Calu3 (cell line): ENCODE data around the gene ABCB10. TPM values are rescaled to one million over a fixed set of nuclear protein-coding genes. Genes with fewer than 3 reads are reported as not detected.
"Not testable (repeated sequence)": the region's sequence is repeated elsewhere in the genome, so short reads cannot be mapped to it uniquely, and the experiment has no call there.

ENCODE experiments used
- BruUV-seq: library from RNA; stranded (reverse); fragments of 400-500 nt; replicated peaks from 2 replicates; lab custom pipeline; 2021; lab: Mats Ljungman, UMichigan
- CTCF ChIA-PET: fragments of 300-600 bp; sonication (Branson Sonifier 250); formaldehyde crosslinking; loops from one replicate; lab custom pipeline; 2022; ENCODE audit warnings: antibody characterized with exemption; lab: Charles Lee
- DNase-seq: peaks from one replicate; pipeline ENCODE4 v3.0.0; 2022
- H3K27ac Mint-ChIP-seq: one replicate; pipeline ENCODE4 v1.8.0; 2022; ENCODE audit warnings: mixed read lengths; ENCODE audit not compliant: unreplicated experiment
- H3K27me3 Mint-ChIP-seq: one replicate; pipeline ENCODE4 v1.8.0; 2022; ENCODE audit warnings: mixed read lengths; ENCODE audit not compliant: unreplicated experiment
- H3K36me3 Mint-ChIP-seq: one replicate; pipeline ENCODE4 v1.8.0; 2022; ENCODE audit warnings: mild to moderate bottlenecking, moderate library complexity, mixed read lengths; ENCODE audit not compliant: insufficient read depth, unreplicated experiment
- H3K4me1 Mint-ChIP-seq: one replicate; pipeline ENCODE4 v1.8.0; 2022; ENCODE audit warnings: mild to moderate bottlenecking, low read depth, mixed read lengths; ENCODE audit not compliant: unreplicated experiment
- H3K4me3 Mint-ChIP-seq: one replicate; pipeline ENCODE4 v1.8.0; 2022; ENCODE audit warnings: mild to moderate bottlenecking, low read depth, moderate library complexity, mixed read lengths; ENCODE audit not compliant: unreplicated experiment
- H3K9me3 Mint-ChIP-seq: one replicate; pipeline ENCODE4 v1.8.0; 2022; ENCODE audit warnings: low read depth, mixed read lengths; ENCODE audit not compliant: unreplicated experiment
- CTCF ChIP-seq: fragments of 200-600 bp; IDR thresholded peaks from one replicate; pipeline ENCODE4 v1.8.0; 2022; ENCODE audit warnings: antibody characterized with exemption; ENCODE audit not compliant: unreplicated experiment
- intact Hi-C: fragments of 100-400 bp; cut with micrococcal nuclease; formaldehyde crosslinking; loops from one replicate; pipeline ENCODE4 v1.10.0; 2022; ENCODE audit not compliant: unreplicated experiment
- total RNA-seq: library from RNA; stranded (reverse); gene quantifications from 2 replicates; pipeline ENCODE4 v1.2.3, GENCODE V29; 2022

Gene ABCB10
- total RNA-seq, 1 experiment from 2014 or later, result 19.9 TPM

GRCh38 chr1:229599218-229599954, 40.9 kb upstream of the ABCB10 start:
- no peak overlapping the region for H3K27ac Mint-ChIP-seq
- no peaks in the 10 kb centered on the region for H3K9me3 Mint-ChIP-seq
- BruUV-seq, result no TSS peak
- no peaks in the 10 kb centered on the region for H3K27me3 Mint-ChIP-seq
- peaks cover 16% of the 10 kb centered on the region for H3K36me3 Mint-ChIP-seq
- H3K4me3 Mint-ChIP-seq, result no peak overlapping the region
- CTCF ChIA-PET, result no interaction called here
- no peak for DNase-seq
- no peaks in the 10 kb centered on the region for H3K4me1 Mint-ChIP-seq
- TF ChIP-seq CTCF, result no peak
- intact Hi-C loops, result no loop called here

GRCh38 chr1:229597877-229598276, 39.4 kb upstream of the ABCB10 start:
- H3K4me3 Mint-ChIP-seq, result no peak overlapping the region
- H3K27me3 Mint-ChIP-seq, result no peaks in the 10 kb centered on the region
- CTCF ChIA-PET, result no interaction called here
- peaks cover 30% of the 10 kb centered on the region for H3K36me3 Mint-ChIP-seq
- no TSS peak for BruUV-seq
- H3K4me1 Mint-ChIP-seq, result no peaks in the 10 kb centered on the region
- DNase-seq, result no peak
- no peaks in the 10 kb centered on the region for H3K9me3 Mint-ChIP-seq
- no peak overlapping the region for H3K27ac Mint-ChIP-seq
- intact Hi-C loops, result no loop called here
- no peak for TF ChIP-seq CTCF

DNA sequence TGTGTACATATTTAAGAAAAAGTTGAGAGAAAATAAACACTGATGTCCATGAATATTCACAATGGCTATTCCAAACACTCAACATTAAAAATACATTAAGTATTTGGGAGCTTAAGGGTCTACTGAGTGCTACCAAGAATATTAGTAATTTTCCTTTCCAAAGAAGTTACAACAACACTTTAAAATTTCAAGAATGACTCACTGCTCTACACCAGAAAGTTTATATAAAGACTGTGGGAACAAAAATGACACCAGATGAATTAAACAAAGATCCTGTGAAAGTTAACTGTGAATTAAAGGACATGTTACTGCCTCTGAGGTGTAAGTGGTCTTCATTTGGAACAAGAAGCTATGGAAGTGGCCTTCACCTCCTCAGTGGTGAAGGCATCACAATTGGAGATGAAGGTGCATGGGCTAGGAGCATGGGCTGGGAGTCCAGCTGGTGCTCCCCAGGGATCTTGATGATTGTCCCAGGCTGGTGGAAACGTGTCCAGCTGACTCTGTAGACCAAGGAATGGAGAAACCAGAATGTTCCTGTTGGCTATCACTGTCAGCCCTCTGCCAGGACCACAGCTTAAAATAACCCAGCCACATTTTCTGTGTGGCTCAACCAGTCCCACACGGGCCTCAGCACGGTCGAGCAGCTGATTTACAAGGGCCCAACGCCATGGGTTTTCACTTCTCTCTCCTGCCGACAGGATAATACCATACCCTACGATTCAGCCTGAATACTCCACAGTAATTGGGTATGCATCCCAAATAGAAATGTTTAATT, 38.6 kb upstream of the ABCB10 start:
- H3K9me3 Mint-ChIP-seq, result no peaks in the 10 kb centered on the region
- TF ChIP-seq CTCF, result no peak
- no peak for DNase-seq
- no peaks in the 10 kb centered on the region for H3K27me3 Mint-ChIP-seq
- no peaks in the 10 kb centered on the region for H3K4me1 Mint-ChIP-seq
- intact Hi-C loops, result no loop called here
- CTCF ChIA-PET, result no interaction called here
- no peak overlapping the region for H3K4me3 Mint-ChIP-seq
- no peak overlapping the region for H3K27ac Mint-ChIP-seq
- peaks cover 28% of the 10 kb centered on the region for H3K36me3 Mint-ChIP-seq
- BruUV-seq, result no TSS peak

GRCh38 chr1:229595876-229596275, 37.4 kb upstream of the ABCB10 start:
- peaks cover 28% of the 10 kb centered on the region for H3K36me3 Mint-ChIP-seq
- H3K4me1 Mint-ChIP-seq, intact Hi-C loops, DNase-seq, CTCF ChIA-PET, H3K4me3 Mint-ChIP-seq, H3K27ac Mint-ChIP-seq, BruUV-seq, H3K9me3 Mint-ChIP-seq, H3K27me3 Mint-ChIP-seq: not testable (repeated sequence)
